Smooth muscle cell (in vitro differentiated cells): ENCODE measurements around the gene GARIN6. TPM values are rescaled to one million over a fixed set of nuclear protein-coding genes. Genes with fewer than 3 reads are reported as not detected.

Source experiments
- DNase-seq: peaks from one replicate; lab custom pipeline; 2025; ENCODE audit not compliant: unreplicated experiment; lab: John Stamatoyannopoulos, UW
- H2AFZ ChIP-seq: fragments of 200-600 bp; sonication (generic); 2 replicates; pipeline ENCODE4 v1.6.0; 2016; ENCODE audit warnings: antibody characterized with exemption, low read depth, mild to moderate bottlenecking
- H3F3A ChIP-seq: fragments of 200-600 bp; sonication (generic); 2 replicates; pipeline ENCODE4 v1.6.0; 2017; ENCODE audit warnings: antibody characterized with exemption, low read depth
- H3K27ac ChIP-seq: fragments of 200-600 bp; sonication (generic); 2 replicates; pipeline ENCODE4 v1.5.1; 2016; ENCODE audit warnings: low read depth, mild to moderate bottlenecking
- H3K27me3 ChIP-seq: fragments of 200-600 bp; sonication (generic); 2 replicates; pipeline ENCODE4 v1.6.1; 2016; ENCODE audit warnings: low read depth, mild to moderate bottlenecking
- H3K36me3 ChIP-seq: fragments of 200-600 bp; sonication (generic); 2 replicates; pipeline ENCODE4 v1.5.1; 2016; ENCODE audit warnings: low read depth
- H3K4me1 ChIP-seq: fragments of 200-600 bp; sonication (generic); 2 replicates; pipeline ENCODE4 v1.5.1; 2016; ENCODE audit warnings: low read depth
- H3K4me2 ChIP-seq: fragments of 200-600 bp; sonication (generic); 2 replicates; pipeline ENCODE4 v1.6.0; 2016; ENCODE audit warnings: mild to moderate bottlenecking
- H3K4me3 ChIP-seq: fragments of 200-600 bp; sonication (generic); 2 replicates; pipeline ENCODE4 v1.5.1; 2016; ENCODE audit warnings: mild to moderate bottlenecking
- H3K79me2 ChIP-seq: fragments of 200-600 bp; sonication (generic); 2 replicates; pipeline ENCODE4 v1.6.0; 2016; ENCODE audit warnings: low read depth, mild to moderate bottlenecking
- H3K9ac ChIP-seq: fragments of 200-600 bp; sonication (generic); 2 replicates; pipeline ENCODE4 v1.6.0; 2016; ENCODE audit warnings: low read depth
- H3K9me3 ChIP-seq: fragments of 200-600 bp; sonication (generic); replicated peaks from 2 replicates; pipeline ENCODE4 v1.5.1; 2016; ENCODE audit warnings: low read depth
- H4K20me1 ChIP-seq: fragments of 200-600 bp; sonication (generic); 2 replicates; pipeline ENCODE4 v1.6.0; 2016; ENCODE audit warnings: low read depth
- WGBS: methylation state at CpG from one replicate; pipeline ENCODE4 v1.1.7; 2016; ENCODE audit warnings: low lambda C conversion rate; 5-methylcytosine and 5-hydroxymethylcytosine counted together
- polyA plus RNA-seq: library from polyadenylated mRNA; unstranded; fragments of >200 nt; fragmentation: Nextera tagmentation; extraction: Ambion mirVana; gene quantifications from 2 replicates; pipeline ENCODE4 v1.2.1, GENCODE V29; 2016
- total RNA-seq: library from RNA; depleted of rRNA; stranded (reverse); fragments of >200 nt; gene quantifications from 2 replicates; pipeline ENCODE4 v1.2.3, GENCODE V29; 2014
- TF ChIP-seq, protein P1 (sequence below): fragments of 200-600 bp; sonication (generic); IDR thresholded peaks from 2 replicates; pipeline ENCODE4 v1.5.1; 2017; ENCODE audit warnings: borderline replicate concordance, mild to moderate bottlenecking, antibody characterized with exemption; ENCODE audit not compliant: insufficient read depth, poor library complexity, severe bottlenecking

Gene GARIN6
- total RNA-seq (not detected in 2 replicates), polyA plus RNA-seq (not detected in 2 replicates)

GRCh38 chr12:99647453-99647852 is at the start of gene GARIN6:
GARIN6 (plus strand) TSS chr12:99647753; CDS start chr12:99648175, 422 bp downstream.
- TF ChIP-seq, protein P1, sequence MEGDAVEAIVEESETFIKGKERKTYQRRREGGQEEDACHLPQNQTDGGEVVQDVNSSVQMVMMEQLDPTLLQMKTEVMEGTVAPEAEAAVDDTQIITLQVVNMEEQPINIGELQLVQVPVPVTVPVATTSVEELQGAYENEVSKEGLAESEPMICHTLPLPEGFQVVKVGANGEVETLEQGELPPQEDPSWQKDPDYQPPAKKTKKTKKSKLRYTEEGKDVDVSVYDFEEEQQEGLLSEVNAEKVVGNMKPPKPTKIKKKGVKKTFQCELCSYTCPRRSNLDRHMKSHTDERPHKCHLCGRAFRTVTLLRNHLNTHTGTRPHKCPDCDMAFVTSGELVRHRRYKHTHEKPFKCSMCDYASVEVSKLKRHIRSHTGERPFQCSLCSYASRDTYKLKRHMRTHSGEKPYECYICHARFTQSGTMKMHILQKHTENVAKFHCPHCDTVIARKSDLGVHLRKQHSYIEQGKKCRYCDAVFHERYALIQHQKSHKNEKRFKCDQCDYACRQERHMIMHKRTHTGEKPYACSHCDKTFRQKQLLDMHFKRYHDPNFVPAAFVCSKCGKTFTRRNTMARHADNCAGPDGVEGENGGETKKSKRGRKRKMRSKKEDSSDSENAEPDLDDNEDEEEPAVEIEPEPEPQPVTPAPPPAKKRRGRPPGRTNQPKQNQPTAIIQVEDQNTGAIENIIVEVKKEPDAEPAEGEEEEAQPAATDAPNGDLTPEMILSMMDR: no peak
- Histone ChIP-seq H3K9ac (no peak within 1 kb of the TSS), H3K4me3 (no peak within 1 kb of the TSS), H2AFZ (no peak within 1 kb of the TSS), H3K79me2 (no peaks in the 10 kb centered on the region), H3K27ac (no peak within 1 kb of the TSS), H4K20me1 (no peaks in the 10 kb centered on the region), H3K36me3 (no peaks in the 10 kb centered on the region), H3K4me1 (no peaks in the 10 kb centered on the region), H3K4me2 (no peak within 1 kb of the TSS), H3F3A (no peaks in the 10 kb centered on the region), H3K27me3 (no peaks in the 10 kb centered on the region), H3K9me3 (no peaks in the 10 kb centered on the region)
- no peak for DNase-seq
- 80% methylated on average over 4 of the region's 4 CpGs for WGBS

GRCh38 chr12:99598785-99599184 is 48.8 kb upstream of the GARIN6 start:
- TF ChIP-seq, protein P1: no peak

DNA sequence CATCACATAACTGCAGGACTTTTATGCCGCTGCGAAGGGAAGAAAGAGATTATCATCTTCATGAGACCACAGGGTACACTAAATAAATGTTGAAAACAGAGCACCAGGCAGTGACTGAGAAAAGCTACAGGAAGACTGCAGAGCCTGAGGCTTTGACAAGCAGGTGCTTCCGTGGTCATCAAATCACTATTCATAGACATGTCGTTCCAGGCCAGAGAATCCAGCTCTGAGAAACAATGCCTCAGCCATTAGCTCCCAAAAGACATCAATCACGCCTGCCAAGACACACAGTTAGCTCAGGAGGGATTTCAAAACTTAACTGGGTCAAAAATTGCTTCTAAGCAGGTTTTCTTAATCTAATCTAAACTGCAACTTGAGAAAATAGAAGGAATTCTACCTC is 47.2 kb upstream of the GARIN6 start:
- WGBS: 60% methylated on average over 5 of the region's 5 CpGs
- H3K36me3 ChIP-seq: no peaks in the 10 kb centered on the region
- TF ChIP-seq, protein P1: no peak
- H2AFZ ChIP-seq: no peak overlapping the region
- no peaks in the 10 kb centered on the region for H3K9me3 ChIP-seq
- no peak for DNase-seq
- no peak overlapping the region for H3K4me2 ChIP-seq
- no peak overlapping the region for H3K4me3 ChIP-seq
- no peaks in the 10 kb centered on the region for H3K79me2 ChIP-seq
- H3K4me1 ChIP-seq: no peaks in the 10 kb centered on the region
- H3F3A ChIP-seq: no peaks in the 10 kb centered on the region
- no peak overlapping the region for H3K27ac ChIP-seq
- no peaks in the 10 kb centered on the region for H3K27me3 ChIP-seq
- H3K9ac ChIP-seq: no peak overlapping the region
- no peaks in the 10 kb centered on the region for H4K20me1 ChIP-seq

More at GRCh38 chr12:99598785-99599184, 48.8 kb upstream of the GARIN6 start:
- Histone ChIP-seq H3K9me3 (no peaks in the 10 kb centered on the region), H3K4me3 (no peak overlapping the region), H3F3A (no peaks in the 10 kb centered on the region), H3K36me3 (no peaks in the 10 kb centered on the region), H3K27me3 (no peaks in the 10 kb centered on the region), H3K79me2 (no peaks in the 10 kb centered on the region), H4K20me1 (no peaks in the 10 kb centered on the region), H2AFZ (no peak overlapping the region), H3K4me2 (no peak overlapping the region), H3K27ac (no peak overlapping the region), H3K9ac (no peak overlapping the region), H3K4me1 (no peaks in the 10 kb centered on the region)
- no peak for DNase-seq
- 92% methylated on average over 2 of the region's 2 CpGs for WGBS

GRCh38 chr12:99609455-99610181 is 37.9 kb upstream of the GARIN6 start:
- H3K36me3 ChIP-seq: no peaks in the 10 kb centered on the region
- H3K27me3 ChIP-seq: no peaks in the 10 kb centered on the region
- H3K27ac ChIP-seq: no peak overlapping the region
- H3K79me2 ChIP-seq: no peaks in the 10 kb centered on the region
- no peaks in the 10 kb centered on the region for H3K4me1 ChIP-seq
- TF ChIP-seq, protein P1: no peak
- H2AFZ ChIP-seq: no peak overlapping the region
- no peaks in the 10 kb centered on the region for H3K9me3 ChIP-seq
- no peak overlapping the region for H3K4me3 ChIP-seq
- H3F3A ChIP-seq: no peaks in the 10 kb centered on the region
- 59% methylated on average over 7 of the region's 7 CpGs for WGBS
- no peak for DNase-seq
- H3K4me2 ChIP-seq: no peak overlapping the region
- no peaks in the 10 kb centered on the region for H4K20me1 ChIP-seq
- H3K9ac ChIP-seq: no peak overlapping the region
